Measurements from ENCODE around the gene GLRA2. TPM values are rescaled to one million over a fixed set of nuclear protein-coding genes. Genes with fewer than 3 reads are reported as not detected.
A peak's percentile ranks its signal among the peaks of the same experiment; 100 is the strongest.

Gene GLRA2
- total RNA-seq, 1 donor from 2014 or later = 1.6 TPM

DNA sequence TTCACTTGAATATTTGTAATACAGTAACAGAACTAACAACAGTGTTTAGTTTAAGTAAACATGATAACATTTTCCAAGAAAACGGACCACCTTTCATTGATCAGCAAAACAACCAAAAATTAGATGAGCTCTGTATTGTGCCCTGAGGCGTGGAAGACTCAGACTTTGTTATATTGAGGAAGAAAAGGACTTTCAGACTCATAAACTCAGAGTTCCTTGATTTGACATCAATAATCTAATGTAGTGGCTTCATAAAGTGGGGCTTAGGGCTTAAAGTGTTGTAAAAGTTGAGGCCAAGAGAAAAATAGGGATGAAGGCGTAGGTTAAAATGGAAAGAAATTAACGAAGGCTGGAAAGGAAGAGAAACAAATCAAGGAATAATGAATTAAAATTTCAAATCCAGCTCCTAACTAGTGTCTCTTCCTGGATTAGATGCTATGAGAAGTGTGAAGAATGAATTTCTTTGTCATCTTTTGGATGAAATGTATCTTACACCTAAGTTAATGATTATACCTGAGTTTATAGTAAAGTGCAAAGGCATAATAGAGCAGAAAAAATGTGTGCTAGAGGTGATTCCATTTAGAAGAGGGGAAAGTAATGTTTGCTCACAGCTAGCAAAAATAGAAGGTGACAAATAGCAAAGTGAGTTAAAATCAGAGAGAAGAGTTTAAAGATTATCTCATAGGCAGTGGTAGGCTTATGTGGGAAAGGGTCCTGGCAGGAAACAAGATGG lies 19.8 kb upstream of the GLRA2 start:
- H3K36me3 Mint-ChIP-seq = no peaks in the 10 kb centered on the region
- H3K27me3 Mint-ChIP-seq = no peaks in the 10 kb centered on the region
- DNase-seq (ENCODE audit: extremely low spot score, unreplicated experiment) = no peak
- TF ChIP-seq, protein P1, sequence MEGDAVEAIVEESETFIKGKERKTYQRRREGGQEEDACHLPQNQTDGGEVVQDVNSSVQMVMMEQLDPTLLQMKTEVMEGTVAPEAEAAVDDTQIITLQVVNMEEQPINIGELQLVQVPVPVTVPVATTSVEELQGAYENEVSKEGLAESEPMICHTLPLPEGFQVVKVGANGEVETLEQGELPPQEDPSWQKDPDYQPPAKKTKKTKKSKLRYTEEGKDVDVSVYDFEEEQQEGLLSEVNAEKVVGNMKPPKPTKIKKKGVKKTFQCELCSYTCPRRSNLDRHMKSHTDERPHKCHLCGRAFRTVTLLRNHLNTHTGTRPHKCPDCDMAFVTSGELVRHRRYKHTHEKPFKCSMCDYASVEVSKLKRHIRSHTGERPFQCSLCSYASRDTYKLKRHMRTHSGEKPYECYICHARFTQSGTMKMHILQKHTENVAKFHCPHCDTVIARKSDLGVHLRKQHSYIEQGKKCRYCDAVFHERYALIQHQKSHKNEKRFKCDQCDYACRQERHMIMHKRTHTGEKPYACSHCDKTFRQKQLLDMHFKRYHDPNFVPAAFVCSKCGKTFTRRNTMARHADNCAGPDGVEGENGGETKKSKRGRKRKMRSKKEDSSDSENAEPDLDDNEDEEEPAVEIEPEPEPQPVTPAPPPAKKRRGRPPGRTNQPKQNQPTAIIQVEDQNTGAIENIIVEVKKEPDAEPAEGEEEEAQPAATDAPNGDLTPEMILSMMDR (conservative IDR thresholded peaks at IDR 0.05) = no peak
- H3K9me3 Mint-ChIP-seq = no peaks in the 10 kb centered on the region
- no peaks in the 10 kb centered on the region for H3K4me1 Mint-ChIP-seq (ENCODE audit: unreplicated experiment)
- peak overlapping the region; percentile 22 for H3K27ac Mint-ChIP-seq
- H3K4me3 Mint-ChIP-seq = no peak overlapping the region

DNA sequence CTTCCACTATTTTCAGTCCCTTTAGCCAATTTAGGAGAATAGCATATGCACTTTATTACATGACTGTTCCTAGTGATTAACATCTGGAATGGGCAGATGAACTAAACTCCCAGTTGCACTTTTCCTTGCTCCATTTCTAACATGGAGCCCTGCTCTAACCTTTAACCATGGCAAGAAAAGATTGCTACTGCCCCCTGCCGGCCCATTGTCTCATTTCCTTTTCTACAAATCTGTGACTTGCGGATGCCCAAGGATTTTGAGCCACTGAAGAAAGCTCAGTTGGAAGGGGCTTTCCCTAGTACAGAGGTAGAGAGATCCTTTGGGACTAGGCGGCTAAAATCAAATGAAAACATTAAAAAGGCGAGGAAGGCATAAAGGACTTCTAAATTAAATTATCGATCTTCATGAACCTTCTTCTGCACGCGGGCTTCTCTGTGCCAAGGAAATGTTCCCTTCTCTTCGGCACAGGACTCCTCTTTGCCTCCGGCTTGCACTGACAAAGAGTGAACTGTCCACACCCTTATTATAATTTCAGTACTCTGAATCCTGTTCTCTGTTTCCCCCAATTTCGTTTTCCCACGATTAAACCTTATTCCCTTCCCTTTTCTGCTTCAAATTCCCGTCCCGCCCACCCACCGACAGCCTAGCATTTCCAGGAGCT lies 577 bp upstream of the GLRA2 start:
- Mint-ChIP-seq H3K9me3 (no peaks in the 10 kb centered on the region), H3K36me3 (no peaks in the 10 kb centered on the region), H3K27me3 (no peaks in the 10 kb centered on the region), H3K4me3 (peak overlapping the region; percentile 88), H3K4me1 (ENCODE audit: unreplicated experiment) (peaks cover 4% of the 10 kb centered on the region), H3K27ac (no peak overlapping the region)
- peak; percentile 72 for DNase-seq (ENCODE audit: extremely low spot score, unreplicated experiment)
- TF ChIP-seq, protein P1 (conservative IDR thresholded peaks at IDR 0.05) = peak; percentile 76

DNA sequence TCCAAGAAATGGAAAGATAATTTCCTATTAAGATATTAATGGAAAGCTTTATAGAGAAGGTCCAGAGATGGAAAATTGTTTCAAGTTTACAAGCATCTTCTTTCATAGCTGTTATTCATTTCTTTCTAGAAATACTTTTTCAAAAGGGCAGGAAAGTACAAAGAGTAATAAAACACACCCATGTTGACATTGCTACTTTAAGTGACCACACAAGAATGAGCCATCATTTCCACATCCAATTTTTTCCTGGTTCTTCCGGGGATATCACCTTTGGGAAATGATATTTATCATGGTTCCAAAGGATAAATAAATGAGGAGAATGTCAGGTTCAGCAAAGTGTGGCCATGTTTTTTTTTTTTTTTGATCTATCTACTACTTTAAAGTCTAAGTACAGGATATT lies 4.5 kb downstream of the GLRA2 start:
- Mint-ChIP-seq H3K4me1 (ENCODE audit: unreplicated experiment) (peaks cover 4% of the 10 kb centered on the region), H3K36me3 (no peaks in the 10 kb centered on the region), H3K4me3 (no peak overlapping the region), H3K9me3 (no peaks in the 10 kb centered on the region), H3K27me3 (no peaks in the 10 kb centered on the region), H3K27ac (no peak overlapping the region)
- no peak for DNase-seq (ENCODE audit: extremely low spot score, unreplicated experiment)
- TF ChIP-seq, protein P1 (conservative IDR thresholded peaks at IDR 0.05) = no peak

DNA sequence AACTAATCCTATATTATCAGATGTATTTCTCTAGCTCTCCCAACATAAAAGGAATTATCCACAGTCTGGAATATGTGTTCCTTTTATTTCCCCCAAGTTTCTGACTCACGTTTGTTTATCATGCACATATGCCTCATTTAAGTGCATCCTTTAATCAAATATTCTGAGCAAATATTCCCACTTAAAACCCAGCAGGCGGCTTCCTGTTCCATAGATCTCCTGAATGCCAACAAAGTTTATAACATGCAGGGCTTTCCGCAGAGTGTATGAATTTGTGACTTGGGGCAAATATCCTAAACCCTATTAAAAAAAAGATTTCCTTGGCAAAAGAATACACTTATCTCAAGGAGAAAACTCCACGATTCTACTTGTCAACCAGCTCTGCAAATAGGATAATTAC lies 16.9 kb downstream of the GLRA2 start:
- Mint-ChIP-seq H3K4me3 (no peak overlapping the region), H3K27me3 (no peaks in the 10 kb centered on the region), H3K9me3 (no peaks in the 10 kb centered on the region), H3K4me1 (ENCODE audit: unreplicated experiment) (no peaks in the 10 kb centered on the region), H3K27ac (no peak overlapping the region), H3K36me3 (no peaks in the 10 kb centered on the region)
- no peak for DNase-seq (ENCODE audit: extremely low spot score, unreplicated experiment)
- TF ChIP-seq, protein P1 (conservative IDR thresholded peaks at IDR 0.05) = no peak

DNA sequence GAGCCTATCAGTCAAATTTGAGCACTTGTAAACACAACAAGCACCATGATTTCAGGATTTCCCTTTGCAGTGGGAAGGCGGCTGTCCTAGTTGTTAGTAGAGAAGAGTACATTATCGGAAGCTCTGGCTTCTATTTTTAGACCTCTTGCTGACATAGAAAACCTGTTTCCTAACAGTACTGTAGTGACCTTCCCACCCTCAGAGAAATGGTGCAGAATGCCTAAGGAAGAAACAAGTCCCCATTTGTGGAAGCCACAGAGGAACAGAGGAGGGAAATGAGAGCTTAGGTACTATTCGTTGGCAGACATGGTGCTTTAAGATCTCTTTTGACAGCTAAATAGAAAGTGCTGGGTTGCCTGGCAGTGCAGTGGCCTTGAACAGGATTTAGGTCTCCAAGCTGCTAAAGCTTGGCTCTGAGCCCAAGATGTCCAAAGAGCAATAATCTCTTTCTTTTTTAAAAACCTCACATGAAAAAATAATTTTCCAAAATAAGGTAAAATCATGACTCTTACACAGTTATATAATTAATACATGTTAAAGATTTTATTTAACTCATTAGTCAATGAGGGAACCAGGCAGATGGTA lies 24.9 kb downstream of the GLRA2 start:
- Mint-ChIP-seq H3K4me1 (ENCODE audit: unreplicated experiment) (no peaks in the 10 kb centered on the region), H3K4me3 (no peak overlapping the region), H3K36me3 (no peaks in the 10 kb centered on the region), H3K27ac (no peak overlapping the region), H3K9me3 (no peaks in the 10 kb centered on the region), H3K27me3 (no peaks in the 10 kb centered on the region)
- DNase-seq (ENCODE audit: extremely low spot score, unreplicated experiment) = no peak
- TF ChIP-seq, protein P1 (conservative IDR thresholded peaks at IDR 0.05) = no peak

Data from type B pancreatic cell (in vitro differentiated cells).